Measurements from ENCODE around the gene MCM7. TPM values are rescaled to one million over a fixed set of nuclear protein-coding genes. Genes with fewer than 3 reads are reported as not detected.

The MCM7 gene
- total RNA-seq, 6 experiments from 2014 or later: 70.9 to 139 (median 124) TPM

DNA sequence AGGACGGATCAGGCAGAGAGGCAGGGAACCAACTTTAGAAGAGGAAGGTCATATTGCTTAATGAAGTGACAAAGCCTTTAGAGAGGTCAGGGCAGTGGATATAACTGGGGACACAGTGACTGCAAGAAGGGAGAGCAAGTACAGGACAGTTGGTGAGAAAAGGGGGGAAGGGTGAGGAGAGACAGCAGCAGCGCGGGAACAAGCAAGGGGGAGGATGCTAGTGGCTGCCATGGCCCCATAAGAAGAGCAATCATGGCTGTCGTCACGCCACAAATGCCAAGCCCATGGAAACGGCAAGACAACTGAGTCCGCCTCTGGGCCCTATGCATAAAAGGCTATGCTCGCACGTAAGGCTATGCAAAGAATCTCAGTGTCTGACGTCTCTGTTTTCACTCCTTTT lies 28.7 kb downstream of the MCM7 start:
- H3K36me3 Mint-ChIP-seq (ENCODE audit: low read depth): peaks cover 82% of the 10 kb centered on the region
- no peak overlapping the region for H3K27ac Mint-ChIP-seq
- peaks cover 4% of the 10 kb centered on the region; the same call in 1 of the 2 replicates for H3K27me3 Mint-ChIP-seq (ENCODE audit: insufficient read depth)
- H3K4me3 Mint-ChIP-seq: no peak overlapping the region
- no peaks in the 10 kb centered on the region; the same call in 1 of the 2 replicates for H3K4me1 Mint-ChIP-seq (ENCODE audit: low read depth)
- DNase-seq: no peak
- TF ChIP-seq, protein P1, sequence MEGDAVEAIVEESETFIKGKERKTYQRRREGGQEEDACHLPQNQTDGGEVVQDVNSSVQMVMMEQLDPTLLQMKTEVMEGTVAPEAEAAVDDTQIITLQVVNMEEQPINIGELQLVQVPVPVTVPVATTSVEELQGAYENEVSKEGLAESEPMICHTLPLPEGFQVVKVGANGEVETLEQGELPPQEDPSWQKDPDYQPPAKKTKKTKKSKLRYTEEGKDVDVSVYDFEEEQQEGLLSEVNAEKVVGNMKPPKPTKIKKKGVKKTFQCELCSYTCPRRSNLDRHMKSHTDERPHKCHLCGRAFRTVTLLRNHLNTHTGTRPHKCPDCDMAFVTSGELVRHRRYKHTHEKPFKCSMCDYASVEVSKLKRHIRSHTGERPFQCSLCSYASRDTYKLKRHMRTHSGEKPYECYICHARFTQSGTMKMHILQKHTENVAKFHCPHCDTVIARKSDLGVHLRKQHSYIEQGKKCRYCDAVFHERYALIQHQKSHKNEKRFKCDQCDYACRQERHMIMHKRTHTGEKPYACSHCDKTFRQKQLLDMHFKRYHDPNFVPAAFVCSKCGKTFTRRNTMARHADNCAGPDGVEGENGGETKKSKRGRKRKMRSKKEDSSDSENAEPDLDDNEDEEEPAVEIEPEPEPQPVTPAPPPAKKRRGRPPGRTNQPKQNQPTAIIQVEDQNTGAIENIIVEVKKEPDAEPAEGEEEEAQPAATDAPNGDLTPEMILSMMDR (IDR thresholded peaks at IDR 0.05): no peak
- peaks cover 45% of the 10 kb centered on the region for H3K9me3 Mint-ChIP-seq

DNA sequence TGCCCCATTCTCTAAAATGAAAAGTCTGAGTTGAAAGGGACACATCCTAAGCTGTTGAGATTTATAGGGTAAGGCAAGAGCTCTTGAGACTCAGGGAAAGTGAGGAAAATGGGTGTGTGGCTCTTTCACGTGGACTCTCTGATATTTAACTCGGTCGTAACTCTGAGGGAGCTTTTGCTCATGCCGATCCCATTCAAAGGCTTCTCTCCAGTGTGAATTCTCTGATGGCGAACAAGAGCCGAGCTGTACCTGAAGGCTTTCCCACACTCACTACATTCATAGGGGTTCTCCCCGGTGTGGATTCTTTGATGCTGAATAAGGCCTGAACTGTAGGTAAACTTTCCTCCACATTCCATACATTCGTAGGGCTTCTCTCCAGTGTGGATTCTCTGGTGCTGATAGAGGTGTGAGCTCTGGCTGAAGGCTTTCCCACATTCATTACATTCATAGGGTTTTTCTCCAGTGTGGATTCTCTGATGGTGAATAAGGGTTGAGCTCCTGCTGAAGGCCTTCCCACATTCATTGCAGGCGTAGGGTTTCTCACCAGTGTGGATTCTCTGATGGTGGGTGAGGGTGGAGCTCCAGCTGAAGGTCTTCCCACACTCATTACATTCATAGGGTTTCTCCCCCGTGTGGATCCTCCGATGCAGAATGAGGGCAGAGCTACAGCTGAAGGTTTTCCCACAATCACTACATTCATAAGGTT lies 30.0 kb downstream of the MCM7 start:
- Mint-ChIP-seq H3K4me1 (ENCODE audit: low read depth) (no peaks in the 10 kb centered on the region), H3K36me3 (ENCODE audit: low read depth) (peaks cover 73% of the 10 kb centered on the region), H3K4me3 (no peak overlapping the region), H3K27ac (no peak overlapping the region), H3K9me3 (peaks cover 45% of the 10 kb centered on the region), H3K27me3 (ENCODE audit: insufficient read depth) (peaks cover 4% of the 10 kb centered on the region; the same call in 1 of the 2 replicates)
- TF ChIP-seq, protein P1 (IDR thresholded peaks at IDR 0.05): no peak
- DNase-seq: no peak

DNA sequence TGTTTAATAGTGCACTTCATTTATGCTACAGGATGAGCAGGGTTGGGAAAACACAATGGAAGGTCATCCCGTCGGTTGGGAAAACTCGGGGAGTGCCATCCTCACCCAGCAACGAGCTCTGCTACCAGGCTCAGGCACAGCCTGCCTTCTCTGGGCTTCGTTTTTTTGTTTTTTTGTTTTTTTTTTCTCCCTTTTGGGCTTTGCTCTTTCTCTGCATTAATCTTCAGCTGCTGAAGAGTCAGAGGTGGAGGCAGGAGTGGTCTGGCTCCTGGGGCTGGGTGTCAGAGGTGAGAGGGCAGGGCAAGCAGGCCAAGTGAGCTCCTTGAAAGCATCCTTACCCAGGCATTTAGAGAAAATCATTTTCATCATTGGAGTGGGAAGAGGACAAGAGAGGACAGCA lies 31.2 kb downstream of the MCM7 start:
- no peak for DNase-seq
- H3K4me1 Mint-ChIP-seq (ENCODE audit: low read depth): peaks cover 7% of the 10 kb centered on the region
- peaks cover 69% of the 10 kb centered on the region for H3K36me3 Mint-ChIP-seq (ENCODE audit: low read depth)
- H3K4me3 Mint-ChIP-seq: no peak overlapping the region
- no peak overlapping the region for H3K27ac Mint-ChIP-seq
- TF ChIP-seq, protein P1 (IDR thresholded peaks at IDR 0.05): no peak
- H3K9me3 Mint-ChIP-seq: peaks cover 45% of the 10 kb centered on the region
- H3K27me3 Mint-ChIP-seq (ENCODE audit: insufficient read depth): peaks cover 4% of the 10 kb centered on the region; the same call in 1 of the 2 replicates

DNA sequence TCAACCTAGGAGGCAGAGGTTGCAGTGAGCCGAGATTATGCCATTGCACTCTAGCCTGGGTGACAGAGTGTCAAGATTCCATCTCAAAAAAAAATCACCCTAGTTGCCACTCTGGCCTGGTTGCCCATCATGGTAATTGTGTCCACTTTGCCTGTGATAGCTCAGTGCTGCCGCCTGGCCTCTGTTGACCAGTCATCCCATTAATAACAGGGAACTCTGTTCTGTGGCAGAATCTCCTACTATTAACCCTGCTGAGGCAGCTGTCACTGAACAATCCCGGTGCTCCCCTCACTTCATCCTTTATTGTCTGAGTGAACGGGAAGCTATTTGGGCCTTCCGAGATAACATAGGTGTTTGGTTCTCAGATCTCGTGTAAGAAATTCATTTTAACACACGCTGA lies 34.2 kb downstream of the MCM7 start:
- Mint-ChIP-seq H3K9me3 (peaks cover 25% of the 10 kb centered on the region), H3K27me3 (ENCODE audit: insufficient read depth) (peaks cover 1% of the 10 kb centered on the region; the same call in 1 of the 2 replicates), H3K27ac (no peak overlapping the region), H3K4me1 (ENCODE audit: low read depth) (peaks cover 7% of the 10 kb centered on the region), H3K36me3 (ENCODE audit: low read depth) (peaks cover 51% of the 10 kb centered on the region), H3K4me3 (no peak overlapping the region)
- DNase-seq: no peak
- TF ChIP-seq, protein P1 (IDR thresholded peaks at IDR 0.05): no peak

DNA sequence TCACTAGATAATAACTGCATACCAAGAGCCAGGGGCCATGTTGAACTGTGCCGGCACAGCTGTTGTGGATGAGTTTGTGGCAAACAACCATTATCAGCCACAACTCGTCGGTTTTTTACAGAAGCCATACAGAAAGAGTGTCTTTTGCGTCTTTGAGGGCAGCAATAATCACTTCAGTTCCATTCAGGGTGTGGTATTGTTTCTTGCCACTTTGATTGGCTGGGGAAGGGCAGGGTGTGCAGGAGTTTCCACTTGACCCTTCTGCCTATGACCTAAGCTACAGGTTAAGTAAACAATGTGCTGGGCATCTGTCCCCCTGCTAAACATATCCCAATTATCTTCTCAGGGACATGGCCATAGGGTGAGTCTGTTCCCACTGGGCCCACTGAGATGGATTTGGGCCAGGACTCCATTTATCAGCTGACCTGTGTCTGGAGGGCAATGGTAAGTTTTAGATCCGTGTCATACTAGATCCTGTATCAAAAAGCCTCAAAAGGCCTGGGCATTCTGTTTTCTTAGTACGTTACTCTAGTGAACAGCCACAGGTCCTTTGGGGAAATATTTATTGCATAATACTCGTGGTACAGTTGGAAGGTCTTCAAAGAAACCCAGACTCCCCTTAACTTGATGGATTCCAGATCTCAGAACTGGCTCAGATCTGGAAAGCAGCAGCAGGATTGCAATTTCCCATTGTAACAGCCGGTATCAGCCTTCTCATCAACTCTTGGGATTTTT lies 35.6 kb downstream of the MCM7 start:
- H3K9me3 Mint-ChIP-seq: peaks cover 11% of the 10 kb centered on the region
- peaks cover 3% of the 10 kb centered on the region; the same call in 1 of the 2 replicates for H3K27me3 Mint-ChIP-seq (ENCODE audit: insufficient read depth)
- peaks cover 7% of the 10 kb centered on the region for H3K4me1 Mint-ChIP-seq (ENCODE audit: low read depth)
- peak; percentile 54 for DNase-seq
- H3K27ac Mint-ChIP-seq: peak overlapping the region; percentile 38; the same call in 1 of the 2 replicates
- H3K4me3 Mint-ChIP-seq: no peak overlapping the region
- H3K36me3 Mint-ChIP-seq (ENCODE audit: low read depth): peaks cover 45% of the 10 kb centered on the region
- TF ChIP-seq, protein P1 (IDR thresholded peaks at IDR 0.05): no peak
